Measurements from ENCODE around the gene BLVRB. TPM values are rescaled to one million over a fixed set of nuclear protein-coding genes. Genes with fewer than 3 reads are reported as not detected.

The BLVRB gene
- total and polyA plus RNA-seq, 10 of the 15 experiments (the other 5 are each of a cell fraction or from before 2014, with no cell fraction given), result 6.3 to 53.3 (median 27.8) TPM

DNA sequence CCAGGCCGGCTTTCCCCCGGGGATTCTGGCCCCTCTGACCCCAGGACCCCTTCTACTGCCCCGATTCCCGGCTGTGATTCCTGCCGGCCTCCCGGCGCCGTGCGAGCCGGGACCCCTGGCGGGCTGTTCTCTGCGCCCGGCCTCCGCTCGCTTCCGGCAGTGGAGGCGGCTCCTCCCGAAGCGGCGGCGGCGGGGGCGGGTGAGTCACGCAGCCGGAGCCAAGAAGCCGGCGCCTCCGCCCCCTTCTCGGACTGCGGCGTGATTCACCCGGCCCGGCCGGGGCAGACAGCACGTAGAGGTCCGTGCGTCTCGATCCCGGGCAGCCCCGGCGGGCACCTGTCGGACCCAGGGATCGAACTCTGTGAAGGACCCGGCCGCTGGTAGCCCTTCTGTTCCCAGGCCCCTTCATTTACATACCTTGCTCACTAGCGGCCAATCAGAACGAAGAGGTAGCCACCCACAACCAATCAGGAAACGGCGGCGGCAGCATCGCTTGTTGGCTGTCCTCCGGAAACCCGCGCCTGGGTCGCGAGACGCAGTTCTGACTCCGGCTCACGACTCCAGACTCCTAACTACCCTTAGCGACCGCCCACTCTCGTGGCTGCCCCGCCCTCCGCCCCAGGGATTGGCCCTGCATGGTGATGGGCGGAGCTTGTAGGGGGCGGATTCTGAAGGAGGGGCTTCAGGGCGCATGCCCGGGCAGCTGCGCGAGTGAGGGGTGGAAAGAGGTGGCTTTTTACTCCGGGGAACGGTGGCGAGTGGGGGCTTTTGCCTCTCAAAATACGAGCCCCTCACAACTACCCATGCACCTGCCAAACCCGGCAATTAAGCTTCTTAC lies 39.9 kb downstream of the BLVRB start, which contains the start of gene SERTAD1 (continued):
- no peak for TF ChIP-seq BMI1 (IDR thresholded peaks at IDR 0.05; ENCODE audit: borderline replicate concordance)
- peak; percentile 76 for TF ChIP-seq IKZF1 (conservative IDR thresholded peaks at IDR 0.05)
- TF ChIP-seq, protein P1, sequence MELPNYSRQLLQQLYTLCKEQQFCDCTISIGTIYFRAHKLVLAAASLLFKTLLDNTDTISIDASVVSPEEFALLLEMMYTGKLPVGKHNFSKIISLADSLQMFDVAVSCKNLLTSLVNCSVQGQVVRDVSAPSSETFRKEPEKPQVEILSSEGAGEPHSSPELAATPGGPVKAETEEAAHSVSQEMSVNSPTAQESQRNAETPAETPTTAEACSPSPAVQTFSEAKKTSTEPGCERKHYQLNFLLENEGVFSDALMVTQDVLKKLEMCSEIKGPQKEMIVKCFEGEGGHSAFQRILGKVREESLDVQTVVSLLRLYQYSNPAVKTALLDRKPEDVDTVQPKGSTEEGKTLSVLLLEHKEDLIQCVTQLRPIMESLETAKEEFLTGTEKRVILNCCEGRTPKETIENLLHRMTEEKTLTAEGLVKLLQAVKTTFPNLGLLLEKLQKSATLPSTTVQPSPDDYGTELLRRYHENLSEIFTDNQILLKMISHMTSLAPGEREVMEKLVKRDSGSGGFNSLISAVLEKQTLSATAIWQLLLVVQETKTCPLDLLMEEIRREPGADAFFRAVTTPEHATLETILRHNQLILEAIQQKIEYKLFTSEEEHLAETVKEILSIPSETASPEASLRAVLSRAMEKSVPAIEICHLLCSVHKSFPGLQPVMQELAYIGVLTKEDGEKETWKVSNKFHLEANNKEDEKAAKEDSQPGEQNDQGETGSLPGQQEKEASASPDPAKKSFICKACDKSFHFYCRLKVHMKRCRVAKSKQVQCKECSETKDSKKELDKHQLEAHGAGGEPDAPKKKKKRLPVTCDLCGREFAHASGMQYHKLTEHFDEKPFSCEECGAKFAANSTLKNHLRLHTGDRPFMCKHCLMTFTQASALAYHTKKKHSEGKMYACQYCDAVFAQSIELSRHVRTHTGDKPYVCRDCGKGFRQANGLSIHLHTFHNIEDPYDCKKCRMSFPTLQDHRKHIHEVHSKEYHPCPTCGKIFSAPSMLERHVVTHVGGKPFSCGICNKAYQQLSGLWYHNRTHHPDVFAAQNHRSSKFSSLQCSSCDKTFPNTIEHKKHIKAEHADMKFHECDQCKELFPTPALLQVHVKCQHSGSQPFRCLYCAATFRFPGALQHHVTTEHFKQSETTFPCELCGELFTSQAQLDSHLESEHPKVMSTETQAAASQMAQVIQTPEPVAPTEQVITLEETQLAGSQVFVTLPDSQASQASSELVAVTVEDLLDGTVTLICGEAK (IDR thresholded peaks at IDR 0.05; ENCODE audit: borderline replicate concordance), result no peak; the same call in 1 of the 2 replicates
- TF ChIP-seq ZNF217 (IDR thresholded peaks at IDR 0.05), result peak; percentile 82; the same call in 1 of the 2 replicates
- TF ChIP-seq NR2C2 (IDR thresholded peaks at IDR 0.05; ENCODE audit: borderline replicate concordance, control insufficient read depth, insufficient read length, low read depth), result no peak
- TF ChIP-seq, protein P2, sequence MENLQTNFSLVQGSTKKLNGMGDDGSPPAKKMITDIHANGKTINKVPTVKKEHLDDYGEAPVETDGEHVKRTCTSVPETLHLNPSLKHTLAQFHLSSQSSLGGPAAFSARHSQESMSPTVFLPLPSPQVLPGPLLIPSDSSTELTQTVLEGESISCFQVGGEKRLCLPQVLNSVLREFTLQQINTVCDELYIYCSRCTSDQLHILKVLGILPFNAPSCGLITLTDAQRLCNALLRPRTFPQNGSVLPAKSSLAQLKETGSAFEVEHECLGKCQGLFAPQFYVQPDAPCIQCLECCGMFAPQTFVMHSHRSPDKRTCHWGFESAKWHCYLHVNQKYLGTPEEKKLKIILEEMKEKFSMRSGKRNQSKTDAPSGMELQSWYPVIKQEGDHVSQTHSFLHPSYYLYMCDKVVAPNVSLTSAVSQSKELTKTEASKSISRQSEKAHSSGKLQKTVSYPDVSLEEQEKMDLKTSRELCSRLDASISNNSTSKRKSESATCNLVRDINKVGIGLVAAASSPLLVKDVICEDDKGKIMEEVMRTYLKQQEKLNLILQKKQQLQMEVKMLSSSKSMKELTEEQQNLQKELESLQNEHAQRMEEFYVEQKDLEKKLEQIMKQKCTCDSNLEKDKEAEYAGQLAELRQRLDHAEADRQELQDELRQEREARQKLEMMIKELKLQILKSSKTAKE (IDR thresholded peaks at IDR 0.05; ENCODE audit: low read depth, poor library complexity, severe bottlenecking), result peak; percentile 35
- peak; percentile 57; the same call in 1 of the 2 replicates for TF ChIP-seq MXI1 (IDR thresholded peaks at IDR 0.05; ENCODE audit: low read depth, low read length)
- TF ChIP-seq ZBED1 (IDR thresholded peaks at IDR 0.05; ENCODE audit: borderline replicate concordance), result peak; percentile 99; the same call in 1 of the 2 replicates
- TF ChIP-seq, protein P3, sequence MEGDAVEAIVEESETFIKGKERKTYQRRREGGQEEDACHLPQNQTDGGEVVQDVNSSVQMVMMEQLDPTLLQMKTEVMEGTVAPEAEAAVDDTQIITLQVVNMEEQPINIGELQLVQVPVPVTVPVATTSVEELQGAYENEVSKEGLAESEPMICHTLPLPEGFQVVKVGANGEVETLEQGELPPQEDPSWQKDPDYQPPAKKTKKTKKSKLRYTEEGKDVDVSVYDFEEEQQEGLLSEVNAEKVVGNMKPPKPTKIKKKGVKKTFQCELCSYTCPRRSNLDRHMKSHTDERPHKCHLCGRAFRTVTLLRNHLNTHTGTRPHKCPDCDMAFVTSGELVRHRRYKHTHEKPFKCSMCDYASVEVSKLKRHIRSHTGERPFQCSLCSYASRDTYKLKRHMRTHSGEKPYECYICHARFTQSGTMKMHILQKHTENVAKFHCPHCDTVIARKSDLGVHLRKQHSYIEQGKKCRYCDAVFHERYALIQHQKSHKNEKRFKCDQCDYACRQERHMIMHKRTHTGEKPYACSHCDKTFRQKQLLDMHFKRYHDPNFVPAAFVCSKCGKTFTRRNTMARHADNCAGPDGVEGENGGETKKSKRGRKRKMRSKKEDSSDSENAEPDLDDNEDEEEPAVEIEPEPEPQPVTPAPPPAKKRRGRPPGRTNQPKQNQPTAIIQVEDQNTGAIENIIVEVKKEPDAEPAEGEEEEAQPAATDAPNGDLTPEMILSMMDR (IDR thresholded peaks at IDR 0.05 in 2 of 3, conservative IDR thresholded peaks at IDR 0.05 in 1 of 3; ENCODE audit: control insufficient read depth in 2 of 3, extremely low read depth in 1 of 3, insufficient read depth in 1 of 3, low read depth in 3 of 3, low read length in 3 of 3), result peak; percentile 53 to 89 (median 58)
- TF ChIP-seq KDM1A (IDR thresholded peaks at IDR 0.05; ENCODE audit: borderline replicate concordance), result no peak
- TF ChIP-seq PML (IDR thresholded peaks at IDR 0.05; ENCODE audit: low read length), result peak; percentile 94
- TF ChIP-seq NR2F1 (conservative IDR thresholded peaks at IDR 0.05), result peak; percentile 98
- TF ChIP-seq, protein P4, sequence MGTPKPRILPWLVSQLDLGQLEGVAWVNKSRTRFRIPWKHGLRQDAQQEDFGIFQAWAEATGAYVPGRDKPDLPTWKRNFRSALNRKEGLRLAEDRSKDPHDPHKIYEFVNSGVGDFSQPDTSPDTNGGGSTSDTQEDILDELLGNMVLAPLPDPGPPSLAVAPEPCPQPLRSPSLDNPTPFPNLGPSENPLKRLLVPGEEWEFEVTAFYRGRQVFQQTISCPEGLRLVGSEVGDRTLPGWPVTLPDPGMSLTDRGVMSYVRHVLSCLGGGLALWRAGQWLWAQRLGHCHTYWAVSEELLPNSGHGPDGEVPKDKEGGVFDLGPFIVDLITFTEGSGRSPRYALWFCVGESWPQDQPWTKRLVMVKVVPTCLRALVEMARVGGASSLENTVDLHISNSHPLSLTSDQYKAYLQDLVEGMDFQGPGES (IDR thresholded peaks at IDR 0.05), result peak; percentile 81
- TF ChIP-seq RAD21 (IDR thresholded peaks at IDR 0.05; ENCODE audit: insufficient read depth, low read depth, low read length), result no peak
- TF ChIP-seq PAX5 (IDR thresholded peaks at IDR 0.05; ENCODE audit: borderline replicate concordance, low read depth, low read length), result no peak
- TF ChIP-seq, protein P5, sequence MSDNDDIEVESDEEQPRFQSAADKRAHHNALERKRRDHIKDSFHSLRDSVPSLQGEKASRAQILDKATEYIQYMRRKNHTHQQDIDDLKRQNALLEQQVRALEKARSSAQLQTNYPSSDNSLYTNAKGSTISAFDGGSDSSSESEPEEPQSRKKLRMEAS (IDR thresholded peaks at IDR 0.05; ENCODE audit: low read depth, low read length), result no peak
- no peak for TF ChIP-seq GABPA (IDR thresholded peaks at IDR 0.05; ENCODE audit: low read depth)

Data from GM12878 (cell line).